ENCODE measurements around the gene CAST.

- TF ChIP-seq ZFX (IDR thresholded peaks at IDR 0.05; ENCODE audit: borderline replicate concordance) (no peak), CTCF (IDR thresholded peaks at IDR 0.05) (no peak)
These were observed 151.9 kb downstream of the CAST start for GRCh38 chr5:96814041-96814440.
